HG03354 (cell line): ENCODE measurements around the gene STXBP2.

Experiments used
- ATAC-seq: cut with Tn5 transposase; IDR thresholded peaks from one replicate; pipeline ENCODE4 v1.9.1; 2021; ENCODE audit warnings: mild to moderate bottlenecking; ENCODE audit not compliant: unreplicated experiment, poor library complexity, severe bottlenecking

Gene STXBP2

DNA sequence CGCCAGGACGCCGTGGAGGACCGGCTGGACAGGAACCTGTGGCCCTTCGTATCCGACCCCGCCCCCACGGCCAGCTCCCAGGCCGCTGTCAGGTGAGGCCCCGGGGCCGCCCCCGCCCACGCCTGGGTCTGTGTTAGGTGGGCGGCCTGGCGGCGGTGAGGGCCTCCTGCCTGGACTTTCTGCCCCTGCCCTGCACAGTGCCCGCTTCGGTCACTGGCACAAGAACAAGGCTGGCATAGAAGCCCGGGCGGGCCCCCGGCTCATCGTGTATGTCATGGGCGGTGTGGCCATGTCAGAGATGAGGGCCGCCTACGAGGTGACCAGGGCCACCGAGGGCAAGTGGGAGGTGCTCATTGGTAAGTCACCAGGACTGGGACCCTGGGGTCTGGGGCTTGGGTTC is 10.2 kb downstream of the STXBP2 start:
- ATAC-seq = no peak

DNA sequence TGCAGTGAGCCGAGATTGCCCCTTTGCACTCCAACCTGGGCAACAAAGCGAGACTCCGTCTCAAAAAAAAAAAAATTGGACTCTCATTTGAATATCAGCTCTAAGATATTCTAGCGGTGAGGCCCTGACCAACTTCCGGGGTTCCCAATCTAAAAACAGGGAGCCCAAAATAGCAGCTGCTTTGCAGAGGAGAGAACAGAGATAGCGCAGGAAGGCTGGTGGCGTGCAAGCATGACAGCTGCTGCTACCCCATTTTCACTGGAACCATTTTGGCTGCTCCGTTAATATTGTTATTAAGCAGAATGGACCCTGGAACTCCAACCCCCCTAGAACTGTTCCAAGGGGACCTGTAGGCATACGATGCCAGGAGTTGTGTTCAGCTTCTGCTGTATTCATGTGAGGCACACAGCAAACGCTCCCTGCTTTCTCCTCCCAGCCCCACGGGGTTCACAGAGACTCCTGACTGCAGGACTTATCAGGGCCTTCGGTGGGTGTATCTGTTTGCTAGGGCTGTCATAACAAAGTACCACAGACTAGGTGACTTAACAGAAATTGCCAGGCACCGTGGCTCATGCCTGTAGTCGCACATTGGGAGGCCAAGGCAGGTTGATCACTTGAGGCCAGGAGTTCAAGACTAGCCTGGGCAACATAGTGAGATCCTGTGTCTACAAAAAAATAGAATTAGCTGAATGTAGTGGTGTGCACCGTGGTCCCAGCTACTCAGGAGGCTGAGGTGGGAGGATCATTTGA is 11.5 kb downstream of the STXBP2 start:
- ATAC-seq = no peak

DNA sequence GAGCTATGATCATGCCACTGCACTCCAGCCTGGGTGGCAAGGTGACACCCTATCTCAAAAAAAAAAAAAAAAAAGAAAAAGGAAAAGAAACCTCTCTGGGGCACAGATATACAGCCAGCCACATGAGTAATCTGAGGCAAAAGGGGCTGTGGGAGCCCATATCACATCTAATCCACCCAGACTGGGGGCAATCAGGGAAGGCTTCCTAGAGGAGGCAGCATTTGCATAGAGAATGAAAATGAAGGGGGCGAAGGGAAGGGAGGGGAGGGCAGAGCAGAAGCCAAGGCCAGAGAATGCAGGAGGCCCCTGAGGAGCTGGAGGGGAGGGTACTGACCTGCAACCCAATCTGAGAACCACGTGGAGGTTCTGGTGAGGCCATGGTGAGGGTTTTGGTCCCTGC is 13.2 kb downstream of the STXBP2 start:
- no peak for ATAC-seq

DNA sequence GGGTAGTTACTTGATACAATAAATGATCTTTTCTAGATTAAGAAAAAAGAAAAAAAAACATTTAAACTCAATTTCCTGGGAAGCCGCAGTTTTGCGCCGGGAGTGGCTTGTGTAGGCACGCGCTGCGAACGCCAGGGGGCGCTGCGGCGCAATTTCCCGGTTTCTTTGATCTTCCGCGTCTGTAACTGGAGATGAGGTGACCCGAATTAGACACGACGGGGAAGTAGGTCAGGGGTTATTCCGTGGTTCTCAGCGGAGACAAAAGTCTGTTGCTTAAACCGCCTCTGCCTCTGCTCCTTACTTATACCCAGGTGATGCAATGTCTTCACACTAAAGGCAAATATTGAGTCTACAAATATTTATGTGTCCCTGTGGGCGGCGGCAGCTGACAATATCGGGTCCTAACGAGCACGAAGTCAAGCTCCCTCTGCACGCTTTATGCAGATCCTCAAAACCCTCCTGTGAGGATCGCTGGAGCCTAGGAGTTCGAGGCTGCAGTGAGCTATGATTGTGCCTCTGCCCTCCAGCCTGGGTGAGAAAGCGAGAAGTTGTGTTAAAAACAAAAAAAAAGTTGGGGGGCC is 15.2 kb downstream of the STXBP2 start:
- ATAC-seq = no peak

DNA sequence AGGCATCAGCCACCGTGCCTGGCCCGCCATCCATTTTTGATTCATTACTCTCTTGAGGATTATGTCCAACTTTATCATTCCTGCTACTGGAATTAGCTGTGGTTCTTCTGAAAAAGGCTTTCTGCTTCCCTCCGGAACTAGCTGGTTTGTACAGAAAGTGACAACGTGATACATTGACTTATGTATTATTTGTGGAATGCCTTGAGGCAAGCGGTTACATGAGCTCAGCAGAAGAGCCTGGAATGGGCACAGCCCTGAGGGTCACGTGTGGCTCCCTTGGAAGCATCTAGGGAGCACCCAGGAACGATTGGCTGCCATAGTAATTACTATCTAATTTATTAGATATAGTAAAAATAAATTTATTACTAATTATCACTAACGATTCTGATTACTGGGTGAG is 17.5 kb downstream of the STXBP2 start:
- no peak for ATAC-seq

DNA sequence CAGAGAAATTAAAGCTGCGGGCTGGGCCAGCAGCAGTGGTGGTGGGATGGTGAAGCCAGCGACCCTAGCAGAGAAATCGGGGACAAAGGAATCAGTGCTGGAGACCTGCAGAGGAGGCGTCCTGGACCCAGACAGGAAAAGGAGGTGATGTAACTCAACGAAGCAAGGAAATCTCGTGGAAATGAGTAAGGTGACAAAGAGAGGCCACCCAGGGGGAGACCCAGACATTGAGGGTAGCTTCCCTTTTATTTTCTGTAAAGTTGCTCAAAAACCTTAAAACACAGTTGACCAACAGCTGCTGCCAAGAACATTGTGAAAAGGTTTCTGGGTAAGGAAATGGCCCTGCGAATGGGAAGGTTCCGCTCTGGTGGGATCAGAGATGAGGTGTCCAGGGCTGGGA is 18.7 kb downstream of the STXBP2 start:
- no peak for ATAC-seq

DNA sequence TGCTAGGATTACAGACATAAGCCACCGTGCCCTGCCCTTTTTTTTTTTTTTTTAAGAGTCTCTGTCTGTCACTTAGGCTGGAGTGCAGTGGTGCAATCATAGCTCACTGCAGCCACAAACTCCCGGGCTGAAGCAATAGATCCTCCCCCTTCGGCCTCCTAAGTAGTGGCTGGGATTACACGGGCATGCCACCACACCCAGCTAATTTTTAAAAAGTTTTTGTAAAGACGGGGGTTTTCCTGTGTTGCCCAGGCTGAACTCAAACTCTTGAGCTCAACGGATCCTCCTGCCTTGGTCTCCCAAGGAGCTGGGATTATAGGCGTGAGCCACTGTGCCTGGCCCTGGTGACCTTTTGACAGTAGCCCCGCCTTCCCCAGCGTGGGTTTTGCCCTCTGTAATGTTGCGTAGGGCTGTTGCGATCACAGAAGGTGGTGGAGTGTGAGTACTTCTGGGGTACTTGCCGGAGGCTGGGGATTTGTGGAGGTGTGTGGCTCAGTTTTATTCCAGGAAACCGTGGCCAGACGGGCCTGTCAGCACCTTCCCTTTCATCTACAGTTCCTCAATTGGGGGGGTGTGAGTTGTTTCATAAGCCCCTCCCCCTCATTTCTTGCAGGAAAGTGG is 20.3 kb downstream of the STXBP2 start:
- ATAC-seq = no peak

DNA sequence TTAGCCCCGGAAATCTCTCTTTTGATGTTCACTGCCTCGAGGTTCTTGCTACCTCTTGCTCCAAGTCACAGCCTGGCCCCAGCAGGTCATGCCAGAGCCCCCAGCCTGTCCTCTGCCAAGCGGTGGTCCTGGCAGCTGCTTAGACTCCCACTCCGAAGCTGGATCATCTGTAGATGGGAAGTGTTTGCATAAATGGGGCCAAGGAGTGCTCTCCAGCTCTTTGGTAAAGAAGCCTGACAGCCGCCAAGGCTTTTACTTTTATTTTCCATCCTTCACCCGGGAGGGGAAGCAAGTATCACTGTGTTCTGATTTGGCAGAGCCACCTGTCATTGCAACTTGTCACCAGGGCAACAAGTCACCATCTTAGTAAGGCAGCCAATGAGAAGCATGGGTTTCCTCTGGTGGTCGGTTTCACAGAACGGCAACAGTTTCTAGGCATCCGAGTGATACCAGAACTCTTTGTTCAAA is 21.3 kb downstream of the STXBP2 start:
- ATAC-seq = peak; percentile 72

DNA sequence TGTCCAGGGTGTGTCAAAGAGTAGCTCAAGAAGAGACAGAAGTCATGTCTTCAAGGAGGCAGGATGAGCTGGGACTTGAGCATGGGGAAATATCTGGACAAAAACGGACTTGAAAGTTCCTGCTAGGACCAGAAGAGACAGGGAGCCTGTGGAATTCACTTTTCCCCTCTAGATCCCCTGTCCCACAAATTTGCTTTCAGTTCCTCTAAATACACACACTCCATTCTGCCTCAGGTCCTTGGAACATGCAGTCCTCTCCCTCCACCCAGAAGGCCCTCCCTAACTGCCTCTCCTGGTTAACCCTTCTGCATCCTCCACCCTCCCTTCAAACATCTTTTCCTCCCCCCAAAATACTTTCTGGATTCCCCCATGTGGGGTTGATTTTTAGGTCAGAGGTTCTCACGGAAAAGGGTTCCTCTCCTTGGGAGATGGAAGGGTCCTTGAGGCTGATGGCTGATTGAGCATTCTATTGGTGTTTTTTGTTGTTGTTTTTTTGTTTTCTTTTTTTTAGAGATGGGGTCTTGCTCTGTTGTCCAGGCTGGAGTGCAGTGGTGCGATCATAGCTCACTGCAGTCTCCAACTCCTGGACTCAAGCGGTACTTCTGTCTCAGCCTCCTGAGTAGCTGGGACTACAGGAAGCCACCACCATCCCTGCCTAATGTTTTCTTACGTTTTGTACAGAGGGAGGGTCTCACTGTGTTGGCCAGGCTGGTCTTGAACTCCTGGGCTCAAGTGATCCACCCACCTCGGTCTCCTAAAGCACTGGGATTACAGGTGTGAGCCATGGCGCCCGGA is 25.0 kb downstream of the STXBP2 start:
- ATAC-seq = no peak

DNA sequence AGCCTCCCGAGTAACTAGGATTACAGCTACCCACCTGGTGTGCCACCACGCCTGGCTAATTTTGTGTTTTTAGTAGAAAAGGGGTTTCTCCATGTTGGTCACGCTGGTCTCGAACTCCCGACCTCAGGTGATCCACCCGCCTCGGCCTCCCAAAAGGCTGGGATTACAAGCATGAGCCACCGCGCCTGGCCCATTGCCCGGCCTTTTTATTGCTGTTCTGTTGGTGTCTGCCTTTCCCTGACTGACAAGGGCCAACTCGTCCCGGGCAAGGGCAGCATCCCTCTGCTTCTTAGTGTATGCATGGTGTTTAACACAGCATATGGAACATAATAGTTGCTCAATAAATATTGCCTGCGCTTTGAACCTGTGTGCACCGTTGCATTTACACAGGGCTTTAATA is 25.7 kb downstream of the STXBP2 start:
- no peak for ATAC-seq

DNA sequence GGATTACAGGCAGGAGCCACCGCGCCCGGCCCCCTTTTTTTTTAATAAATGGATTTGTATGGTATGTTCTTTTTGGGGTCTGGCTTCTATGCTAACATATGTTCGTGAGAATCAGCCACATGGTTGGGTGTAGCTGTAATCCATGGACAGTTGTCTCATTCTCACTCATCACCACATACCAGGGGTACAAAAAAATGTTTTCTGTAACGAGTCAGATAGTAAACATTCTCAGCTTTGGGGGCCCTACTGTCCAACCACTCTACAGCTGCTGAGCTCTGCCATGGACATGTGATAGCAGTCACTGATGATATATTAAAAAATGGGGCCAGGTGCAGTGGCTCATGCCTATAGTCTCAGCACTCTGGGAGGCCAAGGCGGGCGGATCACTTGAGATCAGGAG is 26.8 kb downstream of the STXBP2 start:
- ATAC-seq = no peak

DNA sequence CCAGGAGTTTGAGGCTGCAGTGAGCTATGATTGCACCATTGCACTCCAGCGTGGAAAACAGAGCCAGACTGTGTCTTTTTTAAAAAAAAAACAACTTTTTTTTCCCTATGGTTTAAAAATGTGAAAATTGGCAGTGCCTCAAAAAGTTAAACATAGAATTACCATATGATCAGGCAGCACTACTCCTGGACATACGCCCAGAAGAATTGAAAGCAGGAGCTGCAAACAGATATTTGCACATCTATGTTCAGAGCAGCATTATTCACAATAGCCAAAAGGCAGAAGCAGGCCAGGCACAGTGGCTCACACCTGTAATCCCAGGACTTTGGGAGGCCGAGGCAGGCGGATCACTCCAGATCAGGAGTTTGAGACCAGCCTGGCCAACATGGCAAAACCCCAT is 28.2 kb downstream of the STXBP2 start:
- ATAC-seq = no peak

DNA sequence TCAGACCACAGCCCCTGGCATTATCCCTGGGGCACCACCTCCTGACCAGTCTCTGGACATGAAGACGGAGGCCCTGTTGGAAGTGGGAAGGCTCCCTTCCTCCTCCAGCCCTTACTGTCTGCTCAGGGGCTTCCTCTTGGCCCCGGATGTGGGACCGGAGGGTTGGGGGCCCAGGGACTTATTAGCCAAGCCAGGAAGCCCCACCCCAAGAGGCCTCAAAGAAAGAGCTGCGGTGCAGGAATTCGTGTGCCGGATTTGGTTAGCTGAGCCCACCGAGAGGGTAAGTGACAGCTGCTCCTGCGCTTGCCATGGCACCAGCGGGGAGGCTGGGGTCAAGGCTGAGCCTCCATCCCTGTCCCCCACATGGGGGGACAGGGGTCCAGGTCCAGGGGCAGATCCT is 31.9 kb downstream of the STXBP2 start, which contains the start of gene RETN:
Gene RETN (plus strand): TSS at position 208 of the 400 bp plus-strand sequence. CDS start 278 bp downstream, outside the sequence.
- ATAC-seq = no peak

DNA sequence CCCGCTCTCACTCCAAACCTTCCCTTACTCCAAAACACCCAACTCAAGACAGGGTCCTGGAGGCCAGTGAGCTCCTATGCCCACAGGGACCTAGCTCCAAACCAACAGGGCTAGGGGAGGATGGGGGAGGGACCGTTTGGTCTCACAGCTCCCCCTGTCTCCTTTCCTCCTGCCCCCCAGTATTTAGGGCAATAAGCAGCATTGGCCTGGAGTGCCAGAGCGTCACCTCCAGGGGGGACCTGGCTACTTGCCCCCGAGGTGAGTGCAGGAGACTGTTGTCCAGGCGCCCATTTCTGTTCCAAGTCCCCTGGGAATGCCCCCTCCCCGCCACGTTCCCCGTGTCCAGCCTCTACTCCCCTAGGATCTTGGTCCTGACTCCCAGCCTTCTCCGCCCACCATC is 32.7 kb downstream of the STXBP2 start:
- no peak for ATAC-seq

DNA sequence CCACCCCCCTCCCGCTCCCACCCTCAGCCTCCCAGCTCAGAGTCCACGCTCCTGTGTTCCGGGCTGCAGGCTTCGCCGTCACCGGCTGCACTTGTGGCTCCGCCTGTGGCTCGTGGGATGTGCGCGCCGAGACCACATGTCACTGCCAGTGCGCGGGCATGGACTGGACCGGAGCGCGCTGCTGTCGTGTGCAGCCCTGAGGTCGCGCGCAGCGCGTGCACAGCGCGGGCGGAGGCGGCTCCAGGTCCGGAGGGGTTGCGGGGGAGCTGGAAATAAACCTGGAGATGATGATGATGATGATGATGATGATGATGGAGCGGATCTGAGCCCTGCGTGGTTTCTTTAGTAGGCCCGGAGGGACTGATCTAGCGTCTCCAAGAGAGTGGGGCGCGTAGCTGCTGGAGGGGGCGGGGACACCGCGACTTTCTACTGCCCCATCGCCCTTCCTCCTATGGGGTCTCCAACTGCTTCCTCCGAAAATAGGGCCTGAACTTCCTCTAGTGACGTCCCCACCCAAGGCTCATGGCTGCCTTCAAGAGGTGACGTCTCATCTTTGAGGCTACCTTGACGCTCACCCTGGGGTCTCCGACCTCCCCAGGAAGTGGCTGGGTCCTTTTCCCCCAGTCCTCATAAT is 33.4 kb downstream of the STXBP2 start:
- no peak for ATAC-seq

DNA sequence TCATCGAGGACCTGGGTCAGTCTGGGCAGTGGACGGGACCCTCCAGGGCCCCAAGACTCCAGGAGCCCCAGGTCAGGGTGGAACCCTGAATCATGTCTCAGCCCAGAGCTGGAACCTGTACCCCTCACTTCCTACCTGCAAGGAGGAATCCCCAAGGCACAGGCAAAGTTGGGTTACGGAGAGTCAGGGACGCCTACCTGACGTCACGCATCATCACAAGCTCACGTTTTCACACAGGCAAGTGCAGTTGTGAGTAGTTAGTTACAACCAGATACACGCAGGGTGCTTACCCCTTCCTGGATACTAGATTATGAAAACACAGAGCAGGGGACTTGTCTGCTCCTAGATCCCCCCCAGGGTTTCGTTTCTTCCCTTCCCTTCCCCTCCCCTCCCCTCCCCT is 33.9 kb downstream of the STXBP2 start:
- ATAC-seq = no peak

DNA sequence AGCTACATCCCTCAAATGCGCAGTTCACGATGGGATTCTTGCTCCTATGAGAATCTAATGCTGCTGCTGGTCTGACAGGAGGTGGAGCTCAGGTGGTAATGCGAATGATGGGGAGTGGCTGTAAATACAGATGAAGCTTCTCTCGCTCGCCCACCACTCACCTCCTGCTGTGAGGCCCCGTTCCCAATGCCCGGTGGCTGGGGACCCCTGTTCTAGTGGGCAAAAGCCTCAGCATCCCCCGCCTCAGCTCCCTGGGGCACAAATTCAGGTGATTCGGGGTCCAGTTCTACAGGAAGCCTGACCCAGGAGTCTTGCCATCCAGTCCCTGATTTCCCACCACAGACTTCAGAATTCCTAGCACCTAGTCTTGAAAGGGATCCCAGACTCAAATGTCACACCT is 35.6 kb downstream of the STXBP2 start:
- ATAC-seq = no peak

DNA sequence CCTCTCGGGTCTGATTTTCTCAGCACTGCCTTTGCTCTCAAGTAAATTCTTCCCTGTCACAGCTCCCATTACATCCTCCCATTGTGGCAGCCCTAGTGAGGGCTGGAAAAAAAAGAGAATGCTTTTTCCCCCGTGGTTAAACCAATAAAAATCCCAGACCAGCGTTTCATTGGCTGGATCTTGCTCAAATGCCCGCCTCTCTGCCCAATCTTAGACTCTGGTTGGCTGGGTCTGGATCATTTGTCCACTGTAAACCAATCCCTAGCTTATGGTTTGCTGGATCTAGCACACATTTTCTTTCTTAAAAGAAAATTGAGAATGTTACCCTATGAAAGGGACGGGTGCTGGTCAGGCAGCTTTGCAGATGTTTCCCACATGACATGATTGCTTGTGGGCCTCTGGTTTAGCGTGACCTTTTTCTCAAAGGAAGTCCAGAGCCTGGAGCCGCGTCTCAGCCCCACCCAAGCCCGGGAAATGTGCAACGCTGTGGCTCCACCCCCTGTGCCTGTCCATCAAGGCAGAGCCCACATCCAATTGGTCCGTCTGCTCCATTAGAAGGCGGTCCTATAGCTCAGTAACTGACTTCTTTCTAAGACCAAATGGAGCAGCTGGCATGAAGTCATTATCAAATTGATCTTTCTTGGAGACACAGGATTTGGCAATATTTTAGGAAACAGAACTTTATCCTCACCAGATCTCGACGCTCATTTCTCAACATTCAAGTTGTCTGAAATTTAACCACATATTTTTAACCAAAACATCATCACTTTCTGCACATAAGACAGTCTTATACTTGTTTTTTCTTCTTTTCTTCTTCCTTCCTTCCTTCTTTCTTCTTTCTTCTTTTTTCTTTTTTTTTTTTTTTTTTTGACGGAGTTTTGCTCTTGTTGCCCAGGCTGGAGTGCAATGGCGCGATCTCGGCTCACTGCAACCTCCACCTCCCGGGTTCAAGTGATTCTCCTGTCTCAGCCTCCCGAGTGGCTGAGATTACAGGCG is 37.4 kb downstream of the STXBP2 start:
- no peak for ATAC-seq

DNA sequence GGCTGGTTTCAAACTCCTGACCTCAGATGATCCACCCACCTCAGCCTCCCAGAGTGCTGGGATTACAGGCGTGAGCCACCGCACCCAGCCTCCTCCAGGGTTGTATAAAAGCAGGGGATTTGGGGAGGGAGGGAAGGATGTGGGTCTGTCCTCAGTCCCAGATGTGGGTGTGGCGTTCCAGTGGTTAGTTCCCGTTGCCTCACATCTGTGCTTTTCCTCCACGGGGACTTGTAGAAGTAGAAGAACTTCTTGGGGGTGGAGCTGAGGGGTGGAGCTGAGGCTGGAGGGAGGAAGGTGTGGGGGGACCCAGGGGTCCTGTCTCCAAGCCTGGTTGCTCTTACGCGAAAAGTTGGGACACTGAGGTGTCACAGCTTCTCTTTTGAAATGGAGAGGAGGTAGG is 39.5 kb downstream of the STXBP2 start:
- no peak for ATAC-seq
